HepG2 (cell line): ENCODE measurements around the gene DPF1. TPM values are rescaled to one million over a fixed set of nuclear protein-coding genes. Genes with fewer than 3 reads are reported as not detected.
"Not testable (repeated sequence)": the region's sequence is repeated elsewhere in the genome, so short reads cannot be mapped to it uniquely, and the experiment has no call there.

Experiments
- ATAC-seq: fragments of 200-7000 bp; cut with Tn5 transposase; 3 replicates; pipeline ENCODE4 v1.9.1; 2020; ENCODE audit warnings: mild to moderate bottlenecking, moderate library complexity
- BruUV-seq: library from RNA; stranded (reverse); fragments of 400-500 nt; replicated peaks from 2 replicates; lab custom pipeline; 2021; lab: Mats Ljungman, UMichigan
- CTCF ChIA-PET: fragments of 300-600 bp; formaldehyde crosslinking; extraction: SDS; loops from one replicate; lab custom pipeline; 2021; ENCODE audit warnings: low total read pairs, inconsistent platforms, low intra/inter-chr PET ratio; lab: Yijun Ruan, JAX
- POLR2A ChIA-PET: fragments of 350-600 bp; sonication (Branson Sonifier 250); formaldehyde crosslinking; loops from one replicate; lab custom pipeline; 2020; ENCODE audit warnings: antibody characterized with exemption, inconsistent platforms; lab: Yijun Ruan, JAX
- DNase-seq: peaks from one replicate; pipeline ENCODE4 v3.0.0-alpha.2; 2015; ENCODE audit warnings: low spot score
- FAIRE-seq: peaks from 3 replicates; lab custom pipeline; 2011; peaks lifted over from hg19 to GRCh38; lab: Jason Lieb, UNC
- H2AFZ ChIP-seq: one replicate; pipeline ENCODE4 v1.6.1; 2011; ENCODE audit warnings: low read length, inconsistent platforms
- H3K27ac ChIP-seq: fragments of 300-600 bp; 3 replicates; pipeline ENCODE4 v1.8.0; 2011; ENCODE audit warnings: mixed run types, mild to moderate bottlenecking, mixed read lengths, low read length, inconsistent platforms; ENCODE audit not compliant: insufficient read depth; ENCODE audit errors: extremely low read length
- H3K27me3 ChIP-seq, 2 experiments: fragments of 200-600 bp in 1 of 2; 2 replicates in 1 of 2; 3 replicates in 1 of 2; pipeline versions ENCODE4 v1.6.0 to v1.8.0; 2011; ENCODE audit warnings: low read length in 2 of 2, mild to moderate bottlenecking in 2 of 2, moderate library complexity in 2 of 2, inconsistent platforms in 1 of 2; ENCODE audit not compliant: insufficient read depth in 2 of 2, control insufficient read depth in 1 of 2
- H3K36me3 ChIP-seq, 2 experiments: fragments of 200-600 bp in 1 of 2; replicated peaks in 1 of 2; 2 replicates in 1 of 2; 3 replicates in 1 of 2; pipeline versions ENCODE4 v1.5.1 to v1.8.0; 2011; ENCODE audit warnings: low read length in 2 of 2, inconsistent platforms in 1 of 2; ENCODE audit not compliant: insufficient read depth in 2 of 2, control insufficient read depth in 1 of 2
- H3K4me1 ChIP-seq: 2 replicates; pipeline ENCODE4 v1.5.1; 2012; ENCODE audit warnings: low read length, inconsistent platforms; ENCODE audit not compliant: insufficient read depth
- H3K4me2 ChIP-seq: 2 replicates; pipeline ENCODE4 v1.6.0; 2011; ENCODE audit warnings: low read depth, low read length, inconsistent platforms
- H3K4me3 ChIP-seq, 3 experiments: fragments of 200-600 bp in 1 of 3; sonication (generic), shearing (Covaris generic) in 1 of 3; replicated peaks in 1 of 3; 2 replicates each; pipeline ENCODE4 v1.5.1; 2011 to 2016; ENCODE audit warnings: low read length in 3 of 3, inconsistent platforms in 2 of 3, low read depth in 2 of 3, mild to moderate bottlenecking in 2 of 3, control low read depth in 1 of 3, mixed read lengths in 1 of 3; ENCODE audit not compliant: insufficient read depth in 1 of 3
- H3K79me2 ChIP-seq: one replicate; pipeline ENCODE4 v1.6.1; 2011; ENCODE audit warnings: low read length, inconsistent platforms; ENCODE audit not compliant: insufficient read depth
- H3K9ac ChIP-seq: 2 replicates; pipeline ENCODE4 v1.6.0; 2011; ENCODE audit warnings: mild to moderate bottlenecking, low read depth, low read length, inconsistent platforms; ENCODE audit not compliant: insufficient read depth
- H3K9me3 ChIP-seq: 2 replicates; pipeline ENCODE4 v1.5.1; 2012; ENCODE audit warnings: mild to moderate bottlenecking, low read length
- H4K20me1 ChIP-seq: 2 replicates; pipeline ENCODE4 v1.6.0; 2011; ENCODE audit warnings: inconsistent platforms, mild to moderate bottlenecking, low read length, moderate library complexity; ENCODE audit not compliant: insufficient read depth
- EP300 ChIP-seq, 3 experiments: sonication (generic) in 1 of 3; formaldehyde crosslinking in 1 of 3; IDR thresholded peaks; 2 replicates each; pipeline versions ENCODE4 v1.5.1 to v1.6.1; 2011 to 2020; ENCODE audit warnings: low read depth in 2 of 3, low read length in 2 of 3, borderline replicate concordance in 1 of 3, improper control_type of control experiment in 1 of 3, mild to moderate bottlenecking in 1 of 3, missing genetic modification reagents in 1 of 3, moderate library complexity in 1 of 3
- ERF ChIP-seq: IDR thresholded peaks from 2 replicates; pipeline ENCODE4 v1.6.1; 2018; ENCODE audit warnings: missing biosample characterization, missing genetic modification reagents
- MXD4 ChIP-seq: IDR thresholded peaks from 2 replicates; pipeline ENCODE4 v1.6.1; 2016; ENCODE audit warnings: mild to moderate bottlenecking, missing biosample characterization, missing genetic modification reagents
- NBN ChIP-seq: fragments of 450-650 bp; conservative IDR thresholded peaks from 2 replicates; pipeline ENCODE4 v1.6.1; 2017
- POLR2G ChIP-seq: fragments of 200-400 bp; formaldehyde crosslinking; IDR thresholded peaks from 2 replicates; pipeline ENCODE4 v1.6.1; 2018; ENCODE audit warnings: mild to moderate bottlenecking, low read depth, low read length, moderate library complexity
- TRIM24 ChIP-seq: sonication (generic); formaldehyde crosslinking; IDR thresholded peaks from 2 replicates; pipeline ENCODE4 v1.8.0; 2022; ENCODE audit warnings: mild to moderate bottlenecking, missing genetic modification reagents
- ZNF709 ChIP-seq: sonication (generic); formaldehyde crosslinking; IDR thresholded peaks from 2 replicates; pipeline ENCODE4 v1.5.0; 2020; ENCODE audit warnings: mild to moderate bottlenecking, missing genetic modification reagents
- ZNF781 ChIP-seq: sonication (generic); formaldehyde crosslinking; IDR thresholded peaks from 2 replicates; pipeline ENCODE4 v1.5.1; 2020; ENCODE audit warnings: borderline replicate concordance, mild to moderate bottlenecking, missing genetic modification reagents; ENCODE audit errors: not compliant biosample characterization
- ZSCAN21 ChIP-seq: sonication (generic); formaldehyde crosslinking; IDR thresholded peaks from 2 replicates; pipeline ENCODE4 v1.8.0; 2022; ENCODE audit warnings: mild to moderate bottlenecking, missing genetic modification reagents, moderate library complexity, borderline replicate concordance
- WGBS: methylation state at CpG from one replicate; pipeline ENCODE4 v1.1.6; 2017; ENCODE audit warnings: low lambda C conversion rate; 5-methylcytosine and 5-hydroxymethylcytosine counted together
- in situ Hi-C: cut with HindIII; loops from 2 replicates; pipeline ENCODE4 v1.10.0; 2017; ENCODE audit warnings: low pct_unique_long_range_greater_than_20kb; ENCODE audit not compliant: extremely low pct_ligation_motif_present
- intact Hi-C: fragments of 100-400 bp; cut with micrococcal nuclease; formaldehyde crosslinking; loops from one replicate; pipeline ENCODE4 v1.10.0; 2022; ENCODE audit not compliant: unreplicated experiment
- polyA plus RNA-seq, 8 experiments: library from polyadenylated mRNA; depleted of rRNA in 3 of 8; stranded (reverse) in 7 of 8; unstranded in 1 of 8; fragments of >200 nt; fragmentation: Illumina TruSeq in 4 of 8; extraction: Trizol in 4 of 8; gene quantifications; 2 replicates each; pipeline versions ENCODE4 v1.2.1 to v1.2.3, GENCODE V29; 2011 to 2016; ENCODE audit warnings: low read depth in 4 of 8, missing spikeins in 1 of 8, mixed read lengths in 1 of 8; ENCODE audit not compliant: insufficient read depth in 1 of 8
- total RNA-seq, 5 experiments: library from RNA; depleted of rRNA; stranded (reverse); fragments of >200 nt; fragmentation: Illumina TruSeq; extraction: Trizol; gene quantifications; 2 replicates each; pipeline ENCODE4 v1.2.3, GENCODE V29; 2016; ENCODE audit warnings: low read depth in 1 of 5
- TF ChIP-seq, protein P1 (sequence below): sonication (generic); formaldehyde crosslinking; IDR thresholded peaks from 2 replicates; pipeline ENCODE4 v1.5.0; 2020; ENCODE audit warnings: missing genetic modification reagents
- TF ChIP-seq, protein P2 (sequence below): sonication (generic); formaldehyde crosslinking; IDR thresholded peaks from 2 replicates; pipeline ENCODE4 v1.8.1; 2022; ENCODE audit warnings: low read depth, mild to moderate bottlenecking, missing genetic modification reagents
- TF ChIP-seq, protein P3 (sequence below): sonication (generic); formaldehyde crosslinking; conservative IDR thresholded peaks from 2 replicates; pipeline ENCODE4 v1.8.0; 2022; ENCODE audit warnings: mild to moderate bottlenecking, moderate library complexity, missing genetic modification reagents

Gene DPF1
- total and polyA plus RNA-seq, 2 of the 13 experiments (the other 11 are each of a cell fraction or from before 2014, with no cell fraction given): 1.0 to 3.2 TPM

DNA sequence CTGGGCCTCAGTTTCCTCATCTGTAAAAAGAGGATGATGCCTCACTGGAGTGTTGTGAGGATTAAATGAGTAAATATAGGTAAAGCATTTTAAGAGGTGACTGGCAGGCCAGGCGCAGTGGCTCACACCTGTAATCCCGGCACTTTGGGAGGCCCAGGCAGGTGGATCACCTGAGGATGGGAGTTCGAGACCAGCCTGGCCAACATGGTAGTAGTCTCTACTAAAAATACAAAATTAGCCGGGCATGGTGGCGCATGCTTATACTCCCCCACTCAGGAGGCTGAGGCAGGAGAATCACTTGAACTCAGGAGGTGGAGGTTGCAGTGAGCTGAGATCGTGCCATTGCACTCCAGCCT, 819 bp upstream of the DPF1 start:
- intact Hi-C loops: loop anchor here (2.0 kb wide), 1 partner anchor 326 kb away; no protein-coding TSS in a partner anchor
- H3K27ac ChIP-seq, H3K9me3 ChIP-seq, H4K20me1 ChIP-seq, in situ Hi-C loops, H2AFZ ChIP-seq, ATAC-seq, POLR2A ChIA-PET, FAIRE-seq, H3K79me2 ChIP-seq, H3K36me3 ChIP-seq, H3K9ac ChIP-seq, BruUV-seq, DNase-seq: not testable (repeated sequence)
- CTCF ChIA-PET: interaction anchor here (1.3 kb wide), 1 partner anchor 82 kb away, joined by 4 read pairs; no protein-coding TSS in a partner anchor
- Histone ChIP-seq H3K4me1 (peaks cover 17% of the 10 kb centered on the region), H3K4me3 (peak overlapping the region in 1 of 3 experiments; percentile 86; a peak in 3 of 6 replicates), H3K27me3 (peaks cover 7 to 22% of the 10 kb centered on the region in 2 experiments; a peak in 4 of 5 replicates), H3K4me2 (peak overlapping the region; percentile 92; the same call in 1 of the 2 replicates)
- WGBS: 68% methylated on average over 6 of the region's 6 CpGs

DNA sequence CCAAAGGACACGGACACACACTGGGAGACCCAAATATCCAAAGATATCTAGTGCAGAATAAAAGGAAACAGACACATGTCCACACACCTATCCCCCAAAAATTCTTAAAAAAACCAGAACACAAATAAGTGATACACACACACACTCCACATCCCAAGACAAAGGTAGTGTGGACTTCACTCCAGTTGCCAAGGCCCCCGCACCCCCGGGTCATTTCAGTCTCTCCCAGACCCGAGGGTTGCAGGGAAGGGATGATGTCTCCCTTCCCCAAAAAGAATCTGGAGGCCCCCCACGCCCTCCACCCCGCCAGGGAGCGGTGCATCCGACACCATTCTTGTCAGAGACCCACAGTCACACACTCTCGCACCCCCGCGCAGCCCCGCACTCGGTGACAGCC, 407 bp downstream of the DPF1 start:
- no peaks in the 10 kb centered on the region for H3K36me3 ChIP-seq
- WGBS: 13% methylated on average over 4 of the region's 13 CpGs
- DNase-seq (no peak), ATAC-seq (no peak)
- H3K4me2 ChIP-seq: peak overlapping the region; percentile 92
- BruUV-seq: no TSS peak
- POLR2A ChIA-PET: no interaction called here
- TF ChIP-seq, protein P1, sequence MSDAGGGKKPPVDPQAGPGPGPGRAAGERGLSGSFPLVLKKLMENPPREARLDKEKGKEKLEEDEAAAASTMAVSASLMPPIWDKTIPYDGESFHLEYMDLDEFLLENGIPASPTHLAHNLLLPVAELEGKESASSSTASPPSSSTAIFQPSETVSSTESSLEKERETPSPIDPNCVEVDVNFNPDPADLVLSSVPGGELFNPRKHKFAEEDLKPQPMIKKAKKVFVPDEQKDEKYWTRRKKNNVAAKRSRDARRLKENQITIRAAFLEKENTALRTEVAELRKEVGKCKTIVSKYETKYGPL (CRISPR knock-in tag): no peak
- no peak for TF ChIP-seq ZNF709 (CRISPR knock-in tag)
- TF ChIP-seq ZSCAN21: no peak
- TF ChIP-seq TRIM24 (CRISPR knock-in tag): no peak
- TF ChIP-seq MXD4 (CRISPR knock-in tag): no peak
- no peak for TF ChIP-seq NBN
- TF ChIP-seq, protein P2, sequence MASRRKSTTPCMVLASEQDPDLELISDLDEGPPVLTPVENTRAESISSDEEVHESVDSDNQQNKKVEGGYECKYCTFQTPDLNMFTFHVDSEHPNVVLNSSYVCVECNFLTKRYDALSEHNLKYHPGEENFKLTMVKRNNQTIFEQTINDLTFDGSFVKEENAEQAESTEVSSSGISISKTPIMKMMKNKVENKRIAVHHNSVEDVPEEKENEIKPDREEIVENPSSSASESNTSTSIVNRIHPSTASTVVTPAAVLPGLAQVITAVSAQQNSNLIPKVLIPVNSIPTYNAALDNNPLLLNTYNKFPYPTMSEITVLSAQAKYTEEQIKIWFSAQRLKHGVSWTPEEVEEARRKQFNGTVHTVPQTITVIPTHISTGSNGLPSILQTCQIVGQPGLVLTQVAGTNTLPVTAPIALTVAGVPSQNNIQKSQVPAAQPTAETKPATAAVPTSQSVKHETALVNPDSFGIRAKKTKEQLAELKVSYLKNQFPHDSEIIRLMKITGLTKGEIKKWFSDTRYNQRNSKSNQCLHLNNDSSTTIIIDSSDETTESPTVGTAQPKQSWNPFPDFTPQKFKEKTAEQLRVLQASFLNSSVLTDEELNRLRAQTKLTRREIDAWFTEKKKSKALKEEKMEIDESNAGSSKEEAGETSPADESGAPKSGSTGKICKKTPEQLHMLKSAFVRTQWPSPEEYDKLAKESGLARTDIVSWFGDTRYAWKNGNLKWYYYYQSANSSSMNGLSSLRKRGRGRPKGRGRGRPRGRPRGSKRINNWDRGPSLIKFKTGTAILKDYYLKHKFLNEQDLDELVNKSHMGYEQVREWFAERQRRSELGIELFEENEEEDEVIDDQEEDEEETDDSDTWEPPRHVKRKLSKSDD (CRISPR knock-in tag): no peak
- no peak for TF ChIP-seq EP300 (IDR thresholded peaks at IDR 0.05; ENCODE audit: low read depth in 2 of 2, low read length in 2 of 2)
- no peak for TF ChIP-seq EP300 (CRISPR knock-in tag; IDR thresholded peaks at IDR 0.05; ENCODE audit: borderline replicate concordance)
- TF ChIP-seq, protein P3, sequence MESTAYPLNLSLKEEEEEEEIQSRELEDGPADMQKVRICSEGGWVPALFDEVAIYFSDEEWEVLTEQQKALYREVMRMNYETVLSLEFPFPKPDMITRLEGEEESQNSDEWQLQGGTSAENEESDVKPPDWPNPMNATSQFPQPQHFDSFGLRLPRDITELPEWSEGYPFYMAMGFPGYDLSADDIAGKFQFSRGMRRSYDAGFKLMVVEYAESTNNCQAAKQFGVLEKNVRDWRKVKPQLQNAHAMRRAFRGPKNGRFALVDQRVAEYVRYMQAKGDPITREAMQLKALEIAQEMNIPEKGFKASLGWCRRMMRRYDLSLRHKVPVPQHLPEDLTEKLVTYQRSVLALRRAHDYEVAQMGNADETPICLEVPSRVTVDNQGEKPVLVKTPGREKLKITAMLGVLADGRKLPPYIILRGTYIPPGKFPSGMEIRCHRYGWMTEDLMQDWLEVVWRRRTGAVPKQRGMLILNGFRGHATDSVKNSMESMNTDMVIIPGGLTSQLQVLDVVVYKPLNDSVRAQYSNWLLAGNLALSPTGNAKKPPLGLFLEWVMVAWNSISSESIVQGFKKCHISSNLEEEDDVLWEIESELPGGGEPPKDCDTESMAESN (CRISPR knock-in tag): no peak
- no peak for TF ChIP-seq ERF (CRISPR knock-in tag)
- no peak for TF ChIP-seq POLR2G
- TF ChIP-seq ZNF781: no peak
- TF ChIP-seq, all 625 proteins: peak for 0
- CTCF ChIA-PET: no interaction called here
- intact Hi-C loops (loop anchor here (2.0 kb wide), 1 partner anchor 325 kb away; no protein-coding TSS in a partner anchor), in situ Hi-C loops (no loop called here)
- Histone ChIP-seq H3K9ac (peak overlapping the region; percentile 26; the same call in 1 of the 2 replicates), H4K20me1 (no peaks in the 10 kb centered on the region), H3K9me3 (no peaks in the 10 kb centered on the region), H3K79me2 (no peaks in the 10 kb centered on the region), H3K4me3 (peak overlapping the region; percentile 62 to 86 (median 75)), H3K4me1 (peaks cover 11% of the 10 kb centered on the region), H2AFZ (no peak overlapping the region), H3K27ac (no peak overlapping the region), H3K27me3 (peaks cover 6 to 16% of the 10 kb centered on the region in 2 experiments; a peak in 3 of 5 replicates)
- FAIRE-seq: no peak
